Epidermal melanocyte (primary cell): ENCODE measurements around the gene ANKRD49.

Experiments
- DNase-seq: peaks from one replicate; pipeline ENCODE4 v3.0.0; 2011; ENCODE audit warnings: low spot score; ENCODE audit not compliant: insufficient read length

The ANKRD49 gene, protein sequence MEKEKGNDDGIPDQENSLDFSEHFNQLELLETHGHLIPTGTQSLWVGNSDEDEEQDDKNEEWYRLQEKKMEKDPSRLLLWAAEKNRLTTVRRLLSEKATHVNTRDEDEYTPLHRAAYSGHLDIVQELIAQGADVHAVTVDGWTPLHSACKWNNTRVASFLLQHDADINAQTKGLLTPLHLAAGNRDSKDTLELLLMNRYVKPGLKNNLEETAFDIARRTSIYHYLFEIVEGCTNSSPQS

GRCh38 chr11:94493281-94494125 lies at the start of gene ANKRD49, which contains the start of gene MRE11:
Gene ANKRD49 (plus strand): TSS chr11:94493984. CDS start chr11:94496694, 2,710 bp downstream.
Gene MRE11 (minus strand): TSS chr11:94493844. CDS start chr11:94492801, 1,043 bp downstream.
- DNase-seq = peak; percentile 68

DNA sequence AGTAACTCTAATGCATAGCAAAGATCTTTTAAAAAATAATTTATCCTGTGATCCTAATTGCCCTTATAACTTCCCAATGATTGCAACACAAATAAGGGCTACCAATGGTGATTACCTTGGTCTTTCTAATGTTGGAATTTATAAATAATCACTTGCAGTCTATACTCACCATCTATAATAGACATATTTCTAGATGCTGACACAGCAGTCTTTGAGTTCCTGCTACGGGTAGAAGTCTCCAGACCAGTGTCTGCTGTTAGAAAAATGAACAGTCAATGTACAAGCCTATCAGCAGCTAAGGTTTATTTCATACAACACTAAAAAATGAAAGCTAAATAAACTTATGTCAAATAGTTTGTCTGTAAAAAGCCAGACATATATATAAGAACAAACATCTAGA lies 48.1 kb upstream of the ANKRD49 start:
- no peak for DNase-seq

DNA sequence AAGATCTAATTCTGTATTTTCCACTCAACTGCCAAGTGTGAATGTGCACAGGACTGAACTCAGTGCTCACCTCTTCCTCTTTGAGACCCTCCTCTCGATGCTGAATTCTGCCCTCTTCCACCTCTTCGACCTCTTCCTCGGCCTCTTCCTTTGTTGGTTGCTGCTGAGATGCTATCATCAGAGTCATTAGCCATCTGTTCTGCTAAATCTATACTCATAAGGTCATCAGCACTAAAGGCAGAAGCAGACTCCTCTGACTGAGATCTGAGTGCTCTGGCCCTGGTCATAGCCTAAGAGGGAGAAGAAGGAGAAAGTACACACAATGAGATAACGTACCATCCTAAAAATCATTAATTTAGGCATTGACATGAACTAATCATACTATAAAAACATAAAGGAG lies 46.6 kb upstream of the ANKRD49 start:
- DNase-seq = no peak

GRCh38 chr11:94449029-94449428 lies 44.8 kb upstream of the ANKRD49 start:
- DNase-seq = no peak

GRCh38 chr11:94449437-94449836 lies 44.3 kb upstream of the ANKRD49 start:
- DNase-seq = no peak

- DNase-seq = no peak
Measured at GRCh38 chr11:94450048-94450447, 43.7 kb upstream of the ANKRD49 start.

DNA sequence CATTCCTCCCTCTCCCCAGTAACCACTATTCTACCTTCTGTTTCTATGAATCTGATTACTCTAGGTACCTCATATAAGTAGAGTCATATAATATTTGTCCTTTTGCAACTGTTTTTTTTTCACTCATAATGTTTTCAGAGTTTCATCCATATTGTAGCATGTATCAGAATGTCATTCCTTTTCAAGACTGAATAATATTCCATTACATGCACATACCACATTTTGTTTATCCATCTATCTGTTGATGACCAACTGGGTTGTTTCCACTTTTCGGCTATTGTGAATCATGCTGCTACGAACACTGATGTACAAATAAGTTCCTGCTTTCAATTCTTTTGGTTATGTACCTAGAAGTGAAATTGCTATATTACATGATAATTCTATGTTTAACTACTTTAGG lies 40.8 kb upstream of the ANKRD49 start:
- no peak for DNase-seq

GRCh38 chr11:94454301-94454700 lies 39.5 kb upstream of the ANKRD49 start:
- DNase-seq = no peak

DNA sequence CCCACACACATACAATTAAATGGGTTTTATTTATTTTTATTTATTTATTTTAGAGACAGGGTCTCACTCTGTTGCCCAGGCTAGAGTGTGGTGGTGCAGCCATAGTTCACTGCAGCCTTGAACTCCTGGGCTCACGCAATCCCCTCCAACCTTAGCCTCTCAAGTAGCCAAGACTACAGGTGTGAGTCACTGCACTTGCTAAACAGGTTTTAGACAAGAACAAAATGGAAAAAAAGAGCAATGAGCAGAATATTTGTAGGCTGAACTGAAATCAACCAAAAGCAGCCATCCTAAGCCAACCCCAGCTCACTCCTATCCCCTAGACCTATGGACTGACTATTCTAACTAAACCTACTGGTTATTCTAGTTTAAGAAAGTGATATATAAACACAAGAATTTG lies 37.9 kb upstream of the ANKRD49 start:
- DNase-seq = no peak

DNA sequence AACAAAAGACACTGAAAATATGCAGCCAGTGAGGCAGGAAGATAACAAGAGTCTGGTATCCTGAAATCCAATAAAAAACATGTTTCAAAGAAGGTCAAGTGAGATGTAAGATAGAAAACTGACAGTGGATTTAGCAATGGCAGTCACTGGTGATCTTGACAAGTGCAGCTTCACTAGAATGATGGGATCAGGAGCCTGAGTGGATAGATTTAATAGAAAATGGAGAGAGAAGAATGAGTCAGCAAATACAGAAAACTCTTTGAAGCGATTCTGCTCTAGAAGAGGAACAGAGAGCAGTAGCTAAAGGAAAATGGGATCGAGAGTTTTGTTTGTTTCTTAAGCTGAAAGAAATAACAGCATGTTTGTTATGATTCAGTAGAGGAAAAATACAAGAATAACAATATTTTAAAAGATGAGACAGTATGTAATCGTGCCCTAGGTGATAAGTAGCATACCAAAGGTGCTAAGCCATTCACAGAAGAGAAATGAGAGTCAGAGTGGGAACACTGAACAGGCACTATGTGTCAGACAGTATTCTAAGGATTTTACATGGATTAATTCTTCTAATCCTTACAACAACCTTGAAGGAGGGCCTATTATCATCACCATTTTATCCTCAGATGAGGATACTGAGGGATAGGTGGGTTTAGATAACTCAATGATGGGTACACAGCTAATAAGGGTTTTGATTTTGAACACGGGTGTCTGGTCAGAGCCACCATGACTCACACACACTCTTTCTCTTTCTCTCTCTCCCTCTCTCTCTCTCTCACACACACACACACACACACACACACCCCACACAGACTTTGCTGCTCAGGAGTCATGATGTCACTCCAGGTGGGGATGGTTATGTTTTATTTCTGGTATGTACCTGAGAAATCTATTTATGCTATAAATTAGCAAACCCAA lies 36.4 kb upstream of the ANKRD49 start:
- no peak for DNase-seq

- DNase-seq = no peak
Measured at GRCh38 chr11:94459576-94459975, 34.2 kb upstream of the ANKRD49 start.

- no peak for DNase-seq
Measured at GRCh38 chr11:94469416-94469815, 24.4 kb upstream of the ANKRD49 start.

- no peak for DNase-seq
Measured at GRCh38 chr11:94472916-94473799, 20.6 kb upstream of the ANKRD49 start.

DNA sequence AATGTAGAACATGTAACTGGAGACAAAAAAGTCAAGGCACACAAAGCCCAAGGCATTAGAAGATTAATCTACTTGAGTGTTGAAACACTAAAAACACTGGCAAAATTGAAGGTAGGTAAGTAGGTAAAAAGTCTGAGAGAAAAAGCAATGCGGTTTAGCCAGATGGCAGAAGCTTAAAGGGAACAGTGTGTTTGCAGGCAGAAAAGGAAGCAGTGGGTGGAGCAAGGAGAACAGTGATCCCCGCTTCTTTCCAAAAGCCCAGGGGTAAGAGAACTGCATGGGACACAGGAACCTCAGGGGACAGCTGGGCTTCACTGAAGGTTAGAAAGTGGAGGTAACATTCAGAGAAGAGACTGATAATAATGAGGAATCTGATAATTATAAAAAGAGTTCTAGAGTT lies 16.2 kb upstream of the ANKRD49 start:
- DNase-seq = no peak

GRCh38 chr11:94481342-94481741 lies 12.4 kb upstream of the ANKRD49 start:
- no peak for DNase-seq

GRCh38 chr11:94486068-94486467 lies 7.7 kb upstream of the ANKRD49 start:
- no peak for DNase-seq

DNA sequence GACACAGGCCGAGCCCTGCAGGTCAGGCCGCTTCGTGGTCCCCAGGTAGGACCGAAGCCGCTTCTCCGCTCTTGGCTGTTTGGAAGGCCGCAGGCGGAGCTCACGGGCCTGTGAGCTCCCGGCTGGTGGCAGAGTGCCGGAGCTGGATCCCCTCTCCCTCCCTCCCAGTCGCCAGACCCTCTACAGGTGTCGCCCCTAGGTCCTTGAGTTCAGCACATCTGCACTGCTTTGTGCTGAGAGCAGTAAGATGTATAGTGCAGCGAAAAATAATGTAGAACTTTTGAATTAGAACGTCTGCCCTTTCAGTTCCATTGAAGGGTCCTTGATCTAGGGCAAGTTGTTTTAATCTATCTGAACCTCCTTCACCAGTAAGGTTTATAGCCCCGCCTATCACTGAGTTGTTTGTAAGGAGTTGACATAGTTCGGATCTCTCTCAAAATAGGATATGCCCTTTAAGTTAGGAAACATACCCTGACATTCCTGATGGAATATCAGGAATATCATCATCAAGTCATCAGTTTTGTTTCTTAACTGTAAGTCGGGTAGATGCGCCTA lies 419 bp downstream of the ANKRD49 start:
- DNase-seq = no peak

- no peak for DNase-seq
Measured at GRCh38 chr11:94500181-94500580, 6.4 kb downstream of the ANKRD49 start.

GRCh38 chr11:94501522-94501921 lies 7.7 kb downstream of the ANKRD49 start:
- DNase-seq = no peak

- DNase-seq = peak; percentile 39
Measured at GRCh38 chr11:94504689-94505293, 11.0 kb downstream of the ANKRD49 start.
